Activated T-cell treated with anti-CD3 and anti-CD28 coated beads for 48 hours (primary cell): Measurements from ENCODE around the gene FSD1.
"Not testable (repeated sequence)": the region's sequence is repeated elsewhere in the genome, so short reads cannot be mapped to it uniquely, and the experiment has no call there.

Experiments
- DNase-seq: peaks from one replicate; pipeline ENCODE4 v3.0.0-alpha.2; 2020; ENCODE audit warnings: low read depth

Gene FSD1

GRCh38 chr19:4304538-4305256 lies at the start of gene FSD1:
Gene FSD1 (plus strand): TSS chr19:4304598. CDS start chr19:4304747, 149 bp downstream.
- peak; percentile 85 for DNase-seq

GRCh38 chr19:4256563-4256962 lies 47.8 kb upstream of the FSD1 start:
- no peak for DNase-seq

GRCh38 chr19:4257025-4257424 lies 47.4 kb upstream of the FSD1 start:
- DNase-seq: no peak

GRCh38 chr19:4258181-4258580 lies 46.2 kb upstream of the FSD1 start:
- DNase-seq: no peak

GRCh38 chr19:4260613-4261191 lies 43.7 kb upstream of the FSD1 start:
- DNase-seq: no peak

- no peak for DNase-seq
Measured at GRCh38 chr19:4264812-4265211, 39.6 kb upstream of the FSD1 start.

GRCh38 chr19:4266253-4267000 lies 38.0 kb upstream of the FSD1 start:
- no peak for DNase-seq

GRCh38 chr19:4267101-4267900 lies 37.1 kb upstream of the FSD1 start:
- peak; percentile 50 for DNase-seq

GRCh38 chr19:4267901-4268815 lies 36.2 kb upstream of the FSD1 start:
- DNase-seq: no peak

- no peak for DNase-seq
Measured at GRCh38 chr19:4268816-4269430, 35.5 kb upstream of the FSD1 start.

- DNase-seq: no peak
Measured at GRCh38 chr19:4272894-4273293, 31.5 kb upstream of the FSD1 start.

- DNase-seq: not testable (repeated sequence)
Measured at GRCh38 chr19:4274321-4274686, 30.1 kb upstream of the FSD1 start.

GRCh38 chr19:4277191-4277696 lies 27.2 kb upstream of the FSD1 start:
- no peak for DNase-seq

GRCh38 chr19:4278010-4278409 lies 26.4 kb upstream of the FSD1 start:
- no peak for DNase-seq

- DNase-seq: no peak
Measured at GRCh38 chr19:4278419-4279266, 25.8 kb upstream of the FSD1 start, which contains the start of gene SHD. Gene SHD (plus strand): TSS chr19:4279266. CDS start chr19:4280064, 798 bp downstream.

GRCh38 chr19:4279267-4279529 lies 25.2 kb upstream of the FSD1 start:
- no peak for DNase-seq

- DNase-seq: no peak
Measured at GRCh38 chr19:4279530-4280422, 24.6 kb upstream of the FSD1 start.

- no peak for DNase-seq
Measured at GRCh38 chr19:4284176-4284958, 20.0 kb upstream of the FSD1 start.
